Adrenal gland (tissue), 12 donors: Measurements from ENCODE around the gene HOXA1. TPM values are rescaled to one million over a fixed set of nuclear protein-coding genes. Genes with fewer than 3 reads are reported as not detected.

ENCODE experiments used
- DNase-seq, 7 donors: peaks; one replicate each; pipeline ENCODE4 v3.0.0-alpha.2; 2019 to 2020
- H3K27ac ChIP-seq, 5 donors: fragments of 200-600 bp; sonication (generic) in 4 of 5; 1 replicate in 3 of 5; 2 replicates in 2 of 5; pipeline versions ENCODE4 v1.5.1 to v1.8.0; 2016 to 2020; ENCODE audit warnings: mild to moderate bottlenecking in 1 of 5
- H3K27me3 ChIP-seq: fragments of 200-600 bp; 2 replicates; pipeline ENCODE4 v1.8.0; 2021
- H3K36me3 ChIP-seq, 2 donors: fragments of 200-600 bp; replicated peaks in 1 of 2; 1 replicate in 1 of 2; 2 replicates in 1 of 2; pipeline versions ENCODE4 v1.5.1 to v1.8.0; 2018 to 2022
- H3K4me1 ChIP-seq, 2 donors: fragments of 200-600 bp; replicated peaks in 1 of 2; 1 replicate in 1 of 2; 2 replicates in 1 of 2; pipeline versions ENCODE4 v1.5.1 to v1.8.0; 2018 to 2021
- H3K4me3 ChIP-seq, 4 donors: fragments of 200-600 bp; sonication (generic) in 3 of 4; one replicate each; pipeline ENCODE4 v1.5.1; 2016 to 2018
- H3K9me3 ChIP-seq, 3 donors: fragments of 200-600 bp; sonication (generic) in 1 of 3; replicated peaks in 1 of 3; 1 replicate in 2 of 3; 2 replicates in 1 of 3; pipeline versions ENCODE4 v1.5.1 to v1.8.0; 2016 to 2021
- CTCF ChIP-seq, 6 experiments: fragments of 450-650 bp in 4 of 6; fragments of 200-600 bp in 2 of 6; sonication (generic) in 1 of 6; IDR thresholded peaks; 1 replicate in 5 of 6; 2 replicates in 1 of 6; pipeline versions ENCODE4 v1.5.1 to v1.8.0; 2016 to 2021; ENCODE audit warnings: antibody characterized with exemption in 6 of 6, mild to moderate bottlenecking in 2 of 6, moderate library complexity in 1 of 6
- POLR2A ChIP-seq, 2 donors: fragments of 450-650 bp; IDR thresholded peaks; one replicate each; pipeline ENCODE4 v1.6.1; 2017; ENCODE audit warnings: antibody characterized with exemption in 2 of 2, mild to moderate bottlenecking in 2 of 2, moderate library complexity in 1 of 2
- WGBS, 4 donors: extraction: QIAGEN DNeasy Blood & Tissue Kit in 2 of 4; methylation state at CpG; one replicate each; pipeline versions ENCODE4 v1.1.5 to v1.1.7; 2013 to 2017; 5-methylcytosine and 5-hydroxymethylcytosine counted together
- intact Hi-C, 2 donors: fragments of 100-400 bp; cut with DNase I; formaldehyde crosslinking; loops; one replicate each; pipeline versions ENCODE4 v1.14.1 to v1.15.0; 2022 to 2023
- polyA plus RNA-seq, 3 donors: library from polyadenylated mRNA; stranded (reverse); fragments of 200-250 nt in 2 of 3; fragments of 350-450 nt in 1 of 3; fragmentation: Illumina TruSeq in 1 of 3; extraction: RNeasy Lipid Tissue Mini Kit (QIAGEN cat#74804) in 1 of 3; gene quantifications; one replicate each; pipeline ENCODE4 v1.2.3, GENCODE V29; 2013 to 2014
- total RNA-seq, 9 donors: library from RNA; depleted of rRNA in 4 of 9; stranded (reverse); fragments of >200 nt in 4 of 9; fragments of 120-200 nt in 1 of 9; fragmentation: NEBNext Ultra II Directional in 1 of 9; extraction: Animal tissue kit (Norgen Biotek cat#: 25700) in 1 of 9; gene quantifications; one replicate each; pipeline versions ENCODE4 v1.1.0 to v1.2.4, GENCODE V29; 2013 to 2023
- donor health status: healthy with polysubstance abuse.
- donor health status: Bipolar disorder and iron deficiency.
- donor health status: DM: yes; HTN: yes; CAD: no.
- donor health status: DM: no; HTN: no; CAD: no.
- donor health status: DM: no; HTN: no; CAD: no.
- donor health status: DM: yes; HTN: yes; CAD: no.

The HOXA1 gene
- total and polyA plus RNA-seq, 12 donors = 0.18 to 4.4 (median 0.90) TPM; not detected in 1

GRCh38 chr7:27099453-27100370 is 3.9 kb upstream of the HOXA1 start:
- intact Hi-C loops = loop anchor here (10.0 kb wide), 1 partner anchor 235 kb away; the partner anchor contains the start of gene SKAP2 (in 2 of the 2)
- 66 to 82% (median 74%) methylated on average over 8 of the region's 8 CpGs for WGBS, 4 donors

GRCh38 chr7:27098578-27099451 is 3.0 kb upstream of the HOXA1 start:
- intact Hi-C loops = loop anchor here in 1 of 2 donors (10.0 kb wide), 1 partner anchor 234 kb away; the partner anchor contains the start of gene SKAP2
- H3K9me3 ChIP-seq = no peaks in the 10 kb centered on the region
- H3K4me1 ChIP-seq = peaks cover 22 to 41% of the 10 kb centered on the region in 2 donors
- H3K27me3 ChIP-seq = no peaks in the 10 kb centered on the region
- peak overlapping the region; percentile 80 to 95 (median 86) for H3K27ac ChIP-seq
- peak; percentile 66 to 87 (median 75) for DNase-seq
- H3K36me3 ChIP-seq = no peaks in the 10 kb centered on the region
- TF ChIP-seq CTCF (IDR thresholded peaks at IDR 0.05) (no peak), POLR2A (IDR thresholded peaks at IDR 0.05) (peak in 1 of 2 donors; percentile 56)
- WGBS, 4 donors = 15 to 32% (median 16%) methylated on average over 29 to 38 of the region's 38 CpGs
- peak overlapping the region in 2 of 4 donors; percentile 39 to 76 for H3K4me3 ChIP-seq

More at GRCh38 chr7:27099453-27100370, 3.9 kb upstream of the HOXA1 start:
- H3K4me1 ChIP-seq = peaks cover 22 to 41% of the 10 kb centered on the region in 2 donors
- H3K27me3 ChIP-seq = no peaks in the 10 kb centered on the region
- H3K27ac ChIP-seq = peak overlapping the region in 2 of 5 donors; percentile 89 to 95
- DNase-seq = no peak
- no peaks in the 10 kb centered on the region for H3K36me3 ChIP-seq
- no peaks in the 10 kb centered on the region for H3K9me3 ChIP-seq
- TF ChIP-seq POLR2A (IDR thresholded peaks at IDR 0.05) (no peak), CTCF (IDR thresholded peaks at IDR 0.05) (no peak)
- peak overlapping the region in 1 of 4 donors; percentile 76 for H3K4me3 ChIP-seq

GRCh38 chr7:27097686-27098577 is 2.1 kb upstream of the HOXA1 start:
- H3K27ac ChIP-seq = peak overlapping the region; percentile 80 to 95 (median 86)
- no peaks in the 10 kb centered on the region for H3K27me3 ChIP-seq
- intact Hi-C loops = loop anchor here in 1 of 2 donors (10.0 kb wide), 1 partner anchor 233 kb away; the partner anchor contains the start of gene SKAP2
- TF ChIP-seq POLR2A (IDR thresholded peaks at IDR 0.05) = no peak
- TF ChIP-seq CTCF (IDR thresholded peaks at IDR 0.05) = no peak
- H3K9me3 ChIP-seq = no peaks in the 10 kb centered on the region
- peak in 2 of 7 donors; percentile 58 to 71 for DNase-seq
- no peaks in the 10 kb centered on the region for H3K36me3 ChIP-seq
- peak overlapping the region in 2 of 4 donors; percentile 39 to 76 for H3K4me3 ChIP-seq
- WGBS, 4 donors = 7 to 32% (median 16%) methylated on average over 21 to 35 of the region's 35 CpGs
- peaks cover 22 to 38% of the 10 kb centered on the region in 2 donors for H3K4me1 ChIP-seq
